Fibroblast of the aortic adventitia (primary cell): ENCODE measurements around the gene CHST15. TPM values are rescaled to one million over a fixed set of nuclear protein-coding genes. Genes with fewer than 3 reads are reported as not detected.

ENCODE experiments used
- DNase-seq: peaks from one replicate; pipeline ENCODE4 v3.0.0-alpha.2; 2010; ENCODE audit warnings: low read depth
- H3K4me3 ChIP-seq: 2 replicates; pipeline ENCODE4 v1.5.1; 2011; ENCODE audit warnings: low read depth, mild to moderate bottlenecking, control low read depth, low read length, moderate library complexity
- CTCF ChIP-seq: IDR thresholded peaks from 2 replicates; pipeline ENCODE4 v1.5.1; 2011; ENCODE audit warnings: mild to moderate bottlenecking, low read length, control low read depth, inconsistent platforms; ENCODE audit not compliant: insufficient read depth
- total RNA-seq: library from RNA; depleted of rRNA; stranded (reverse); fragments of >200 nt; gene quantifications from 2 replicates; pipeline ENCODE4 v1.2.3, GENCODE V29; 2012; ENCODE audit warnings: low replicate concordance

CHST15 gene
- total RNA-seq, 1 donor, result 2.0 TPM

DNA sequence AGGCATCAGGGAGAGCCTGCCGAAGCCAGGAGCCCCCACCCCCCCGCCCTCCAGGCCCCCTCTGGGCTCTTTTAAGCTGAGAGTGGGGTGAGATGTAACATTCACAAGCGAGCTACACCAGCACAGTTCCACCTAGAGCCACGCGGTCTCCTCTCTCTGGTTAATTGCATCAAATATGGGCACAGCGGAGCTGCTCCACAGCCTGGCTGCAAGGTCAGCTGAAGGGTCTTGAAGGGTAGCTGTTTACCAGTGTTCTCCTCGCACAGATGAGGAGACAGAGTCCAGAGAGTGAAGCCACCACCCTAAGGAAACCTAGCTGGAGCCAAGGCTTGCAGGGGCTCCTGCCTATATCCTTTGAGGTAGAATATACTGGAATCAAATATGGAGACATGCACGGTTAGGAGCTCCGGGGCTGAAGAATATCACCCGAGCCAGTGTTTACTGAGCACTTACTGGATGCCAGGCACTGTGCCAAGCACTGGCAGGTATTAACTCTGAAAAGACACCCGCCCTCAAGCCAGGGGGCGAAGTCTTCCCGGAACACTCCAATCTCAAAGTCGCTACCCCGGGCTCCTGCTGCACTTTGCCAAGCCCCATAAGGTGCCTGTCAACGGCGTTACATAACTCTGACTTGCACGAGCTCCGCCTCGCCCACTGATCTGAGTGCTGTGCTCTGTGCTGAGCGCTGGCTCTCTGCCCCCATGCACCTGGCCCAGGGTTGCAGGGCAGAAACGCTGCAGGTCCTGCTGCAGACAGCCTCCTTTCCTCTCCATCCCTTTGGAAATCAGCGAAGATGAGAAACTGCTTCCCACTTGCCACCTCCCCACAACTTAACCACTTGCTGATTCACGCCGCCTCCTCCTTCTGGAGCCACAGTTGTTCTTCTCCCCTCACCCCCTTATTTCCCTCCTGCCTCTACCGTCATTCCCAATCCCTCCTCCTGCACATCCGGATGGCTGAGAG is 5.4 kb downstream of the CHST15 start:
- DNase-seq, result no peak
- TF ChIP-seq CTCF, result no peak
- H3K4me3 ChIP-seq, result no peak overlapping the region

DNA sequence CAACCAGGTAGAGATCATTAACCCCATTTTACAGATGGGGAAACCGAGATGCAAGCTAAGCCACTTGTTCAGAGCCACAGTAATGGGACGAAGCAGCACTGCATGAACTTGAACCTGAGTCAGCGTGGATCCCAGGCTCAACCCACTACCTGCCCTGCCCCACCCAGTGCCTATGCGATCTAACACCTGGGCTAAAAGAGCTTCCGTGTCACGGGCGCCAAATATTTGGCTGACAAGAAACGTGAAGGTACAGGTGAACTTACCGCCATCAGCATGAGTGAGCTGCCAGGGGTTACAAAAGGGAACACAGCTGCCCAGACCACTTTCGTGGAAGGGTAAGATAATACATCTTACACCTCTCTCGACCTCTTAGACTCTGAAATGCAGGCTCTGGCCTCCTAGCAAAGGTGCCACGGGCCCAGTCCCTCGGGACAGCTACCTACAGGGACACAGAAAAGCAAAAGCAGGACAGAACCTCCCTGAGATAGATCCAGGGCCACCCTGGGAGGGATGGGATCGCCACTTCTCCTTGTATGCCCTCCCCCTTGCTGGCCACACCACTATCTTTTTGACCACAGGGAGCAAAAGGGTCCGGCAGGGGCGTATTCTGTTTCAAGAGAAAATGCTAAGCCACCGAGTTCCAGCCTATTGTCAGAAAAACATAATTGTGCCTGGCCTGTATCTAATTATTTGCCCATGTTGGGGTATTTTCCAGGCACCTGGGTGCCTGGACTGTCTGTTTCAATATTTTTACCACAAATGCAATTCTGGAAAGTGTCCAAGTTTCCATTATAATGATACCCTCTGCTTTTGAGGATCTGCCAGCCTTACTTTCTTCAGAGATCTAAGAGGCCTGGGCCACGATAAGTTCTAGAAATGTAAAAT is 6.4 kb downstream of the CHST15 start:
- no peak for DNase-seq
- TF ChIP-seq CTCF, result no peak
- no peak overlapping the region for H3K4me3 ChIP-seq

- no peak for TF ChIP-seq CTCF
- no peak for DNase-seq
- no peak overlapping the region for H3K4me3 ChIP-seq
Measured at GRCh38 chr10:124086097-124086710, 7.2 kb downstream of the CHST15 start.

GRCh38 chr10:124085680-124086079 is 7.7 kb downstream of the CHST15 start:
- TF ChIP-seq CTCF, result no peak
- H3K4me3 ChIP-seq, result no peak overlapping the region
- DNase-seq, result no peak

DNA sequence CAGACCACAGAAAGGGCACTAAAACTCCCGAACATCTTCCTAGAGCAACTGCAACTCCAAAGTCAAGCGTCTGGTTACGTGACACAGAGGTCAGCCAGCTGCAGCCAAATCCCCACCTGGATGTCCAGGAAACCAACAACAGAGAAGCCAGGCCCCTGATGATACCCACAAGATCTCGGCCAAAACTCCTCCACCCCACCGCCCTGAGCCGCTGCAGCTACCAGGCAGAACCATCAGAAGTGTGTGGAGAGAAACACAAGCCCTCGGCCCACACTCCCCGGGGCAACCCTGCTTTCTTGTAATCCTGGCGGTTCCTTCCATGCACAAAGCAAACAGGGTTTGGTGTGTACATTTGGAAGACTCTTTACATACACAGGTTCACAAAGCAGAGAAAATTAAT is 8.7 kb downstream of the CHST15 start:
- no peak overlapping the region for H3K4me3 ChIP-seq
- DNase-seq, result no peak
- no peak for TF ChIP-seq CTCF

GRCh38 chr10:124083740-124084397 is 9.5 kb downstream of the CHST15 start:
- H3K4me3 ChIP-seq, result no peak overlapping the region
- no peak for TF ChIP-seq CTCF
- no peak for DNase-seq
